Measurements from ENCODE around the gene CDC42BPG. TPM values are rescaled to one million over a fixed set of nuclear protein-coding genes. Genes with fewer than 3 reads are reported as not detected.

CDC42BPG gene
- total RNA-seq, 1 experiment from 2014 or later, result 30.1 TPM

DNA sequence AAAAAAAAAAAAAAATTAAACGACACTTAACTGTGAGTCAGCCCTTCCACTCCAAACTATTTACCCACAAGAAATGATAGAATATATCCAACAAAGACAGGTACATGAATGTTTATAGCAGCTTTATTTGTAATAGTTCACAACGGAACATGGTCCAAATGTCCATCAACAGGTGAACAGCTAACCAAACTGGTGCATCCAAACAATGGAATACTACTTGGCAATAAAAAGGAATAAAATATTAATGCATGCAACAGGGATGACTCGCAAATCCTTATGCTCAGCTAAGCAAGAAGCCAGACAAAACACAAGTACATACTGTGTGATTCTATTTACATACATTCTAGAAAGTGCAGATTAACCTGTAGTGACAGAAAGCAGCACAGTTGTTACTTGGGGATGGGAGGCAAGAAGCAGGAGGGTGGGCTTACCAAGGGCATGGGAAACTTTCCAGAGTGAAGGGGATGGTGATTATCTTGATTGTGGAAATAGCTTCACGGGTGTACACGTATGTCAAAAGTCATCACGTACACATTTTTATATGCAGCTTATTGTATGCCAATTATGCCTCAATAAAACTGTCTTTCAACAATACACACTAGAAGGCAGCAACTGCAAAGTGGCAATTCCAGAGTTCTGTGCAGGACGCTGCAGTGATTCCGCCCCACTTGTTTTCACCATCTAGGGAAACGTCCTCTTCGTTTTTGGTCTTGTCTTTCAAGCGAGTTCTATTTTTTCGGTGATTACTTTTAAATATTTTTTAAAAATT lies 59.5 kb downstream of the CDC42BPG start:
- H3K4me3 ChIP-seq (replicated peaks in 1 of 2; ENCODE audit: low read depth in 1 of 2, low read length in 2 of 2), result no peak overlapping the region
- H3K27ac ChIP-seq (ENCODE audit: low read depth, low read length), result no peak overlapping the region
- H3K9me3 ChIP-seq (ENCODE audit: control insufficient read depth in 1 of 2, insufficient read depth in 1 of 2, low read depth in 1 of 2, low read length in 2 of 2), result no peaks in the 10 kb centered on the region
- H3K36me3 ChIP-seq (ENCODE audit: control insufficient read depth in 1 of 2, insufficient read depth in 2 of 2, low read length in 2 of 2), result no peaks in the 10 kb centered on the region
- intact Hi-C loops (cut with micrococcal nuclease), result loop anchor here (5.0 kb wide), 3 partner anchors 57 to 332 kb away; partner anchors contain the start of genes CDC42BPG and ZNHIT2
- ChIA-PET CTCF (no interaction called here), RAD21 (ENCODE audit: low non-redundant PET in 1 of 2, low total read pairs in 2 of 2, uncharacterized antibody in 2 of 2, unreplicated experiment in 2 of 2) (no interaction called here), POLR2A (interaction anchor here (1.3 kb wide), 1 partner anchor 52 kb away, joined by 3 read pairs; no protein-coding TSS in a partner anchor)
- no peak for ATAC-seq
- no peaks in the 10 kb centered on the region for H3K79me2 ChIP-seq (ENCODE audit: insufficient read depth, low read length)
- TF ChIP-seq RAD21 (IDR thresholded peaks at IDR 0.05; ENCODE audit: low read depth) (no peak), CEBPB (IDR thresholded peaks at IDR 0.05; ENCODE audit: low read depth) (no peak), CBX3 (IDR thresholded peaks at IDR 0.05; ENCODE audit: low read depth) (no peak), SIN3A (IDR thresholded peaks at IDR 0.05; ENCODE audit: low read depth) (no peak), YY1 (IDR thresholded peaks at IDR 0.05; ENCODE audit: extremely low read depth, insufficient replicate concordance, low read depth, low read length) (no peak), JUND (IDR thresholded peaks at IDR 0.05) (no peak), POLR2A (IDR thresholded peaks at IDR 0.05; ENCODE audit: borderline replicate concordance, extremely low read depth, insufficient read depth, insufficient read length) (no peak), SP1 (IDR thresholded peaks at IDR 0.05; ENCODE audit: low read depth) (no peak), ZFX (IDR thresholded peaks at IDR 0.05) (no peak), TCF7L2 (IDR thresholded peaks at IDR 0.05; ENCODE audit: borderline replicate concordance, extremely low read depth, insufficient read depth, insufficient read length) (no peak), ELF1 (IDR thresholded peaks at IDR 0.05; ENCODE audit: borderline replicate concordance, low read depth) (no peak), FOSL1 (IDR thresholded peaks at IDR 0.05; ENCODE audit: low read depth) (no peak), ZNF274 (IDR thresholded peaks at IDR 0.05; ENCODE audit: low read depth, low read length) (no peak), EZH2 (IDR thresholded peaks at IDR 0.05) (no peak)
- TF ChIP-seq, protein P1, sequence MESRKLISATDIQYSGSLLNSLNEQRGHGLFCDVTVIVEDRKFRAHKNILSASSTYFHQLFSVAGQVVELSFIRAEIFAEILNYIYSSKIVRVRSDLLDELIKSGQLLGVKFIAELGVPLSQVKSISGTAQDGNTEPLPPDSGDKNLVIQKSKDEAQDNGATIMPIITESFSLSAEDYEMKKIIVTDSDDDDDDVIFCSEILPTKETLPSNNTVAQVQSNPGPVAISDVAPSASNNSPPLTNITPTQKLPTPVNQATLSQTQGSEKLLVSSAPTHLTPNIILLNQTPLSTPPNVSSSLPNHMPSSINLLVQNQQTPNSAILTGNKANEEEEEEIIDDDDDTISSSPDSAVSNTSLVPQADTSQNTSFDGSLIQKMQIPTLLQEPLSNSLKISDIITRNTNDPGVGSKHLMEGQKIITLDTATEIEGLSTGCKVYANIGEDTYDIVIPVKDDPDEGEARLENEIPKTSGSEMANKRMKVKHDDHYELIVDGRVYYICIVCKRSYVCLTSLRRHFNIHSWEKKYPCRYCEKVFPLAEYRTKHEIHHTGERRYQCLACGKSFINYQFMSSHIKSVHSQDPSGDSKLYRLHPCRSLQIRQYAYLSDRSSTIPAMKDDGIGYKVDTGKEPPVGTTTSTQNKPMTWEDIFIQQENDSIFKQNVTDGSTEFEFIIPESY (IDR thresholded peaks at IDR 0.05; ENCODE audit: extremely low read depth, insufficient replicate concordance, low read length), result no peak
- TF ChIP-seq, protein P2, sequence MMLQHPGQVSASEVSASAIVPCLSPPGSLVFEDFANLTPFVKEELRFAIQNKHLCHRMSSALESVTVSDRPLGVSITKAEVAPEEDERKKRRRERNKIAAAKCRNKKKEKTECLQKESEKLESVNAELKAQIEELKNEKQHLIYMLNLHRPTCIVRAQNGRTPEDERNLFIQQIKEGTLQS (IDR thresholded peaks at IDR 0.05), result no peak
- TF ChIP-seq, protein P3, sequence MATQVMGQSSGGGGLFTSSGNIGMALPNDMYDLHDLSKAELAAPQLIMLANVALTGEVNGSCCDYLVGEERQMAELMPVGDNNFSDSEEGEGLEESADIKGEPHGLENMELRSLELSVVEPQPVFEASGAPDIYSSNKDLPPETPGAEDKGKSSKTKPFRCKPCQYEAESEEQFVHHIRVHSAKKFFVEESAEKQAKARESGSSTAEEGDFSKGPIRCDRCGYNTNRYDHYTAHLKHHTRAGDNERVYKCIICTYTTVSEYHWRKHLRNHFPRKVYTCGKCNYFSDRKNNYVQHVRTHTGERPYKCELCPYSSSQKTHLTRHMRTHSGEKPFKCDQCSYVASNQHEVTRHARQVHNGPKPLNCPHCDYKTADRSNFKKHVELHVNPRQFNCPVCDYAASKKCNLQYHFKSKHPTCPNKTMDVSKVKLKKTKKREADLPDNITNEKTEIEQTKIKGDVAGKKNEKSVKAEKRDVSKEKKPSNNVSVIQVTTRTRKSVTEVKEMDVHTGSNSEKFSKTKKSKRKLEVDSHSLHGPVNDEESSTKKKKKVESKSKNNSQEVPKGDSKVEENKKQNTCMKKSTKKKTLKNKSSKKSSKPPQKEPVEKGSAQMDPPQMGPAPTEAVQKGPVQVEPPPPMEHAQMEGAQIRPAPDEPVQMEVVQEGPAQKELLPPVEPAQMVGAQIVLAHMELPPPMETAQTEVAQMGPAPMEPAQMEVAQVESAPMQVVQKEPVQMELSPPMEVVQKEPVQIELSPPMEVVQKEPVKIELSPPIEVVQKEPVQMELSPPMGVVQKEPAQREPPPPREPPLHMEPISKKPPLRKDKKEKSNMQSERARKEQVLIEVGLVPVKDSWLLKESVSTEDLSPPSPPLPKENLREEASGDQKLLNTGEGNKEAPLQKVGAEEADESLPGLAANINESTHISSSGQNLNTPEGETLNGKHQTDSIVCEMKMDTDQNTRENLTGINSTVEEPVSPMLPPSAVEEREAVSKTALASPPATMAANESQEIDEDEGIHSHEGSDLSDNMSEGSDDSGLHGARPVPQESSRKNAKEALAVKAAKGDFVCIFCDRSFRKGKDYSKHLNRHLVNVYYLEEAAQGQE (IDR thresholded peaks at IDR 0.05; ENCODE audit: low read depth), result no peak
- TF ChIP-seq, protein P4, sequence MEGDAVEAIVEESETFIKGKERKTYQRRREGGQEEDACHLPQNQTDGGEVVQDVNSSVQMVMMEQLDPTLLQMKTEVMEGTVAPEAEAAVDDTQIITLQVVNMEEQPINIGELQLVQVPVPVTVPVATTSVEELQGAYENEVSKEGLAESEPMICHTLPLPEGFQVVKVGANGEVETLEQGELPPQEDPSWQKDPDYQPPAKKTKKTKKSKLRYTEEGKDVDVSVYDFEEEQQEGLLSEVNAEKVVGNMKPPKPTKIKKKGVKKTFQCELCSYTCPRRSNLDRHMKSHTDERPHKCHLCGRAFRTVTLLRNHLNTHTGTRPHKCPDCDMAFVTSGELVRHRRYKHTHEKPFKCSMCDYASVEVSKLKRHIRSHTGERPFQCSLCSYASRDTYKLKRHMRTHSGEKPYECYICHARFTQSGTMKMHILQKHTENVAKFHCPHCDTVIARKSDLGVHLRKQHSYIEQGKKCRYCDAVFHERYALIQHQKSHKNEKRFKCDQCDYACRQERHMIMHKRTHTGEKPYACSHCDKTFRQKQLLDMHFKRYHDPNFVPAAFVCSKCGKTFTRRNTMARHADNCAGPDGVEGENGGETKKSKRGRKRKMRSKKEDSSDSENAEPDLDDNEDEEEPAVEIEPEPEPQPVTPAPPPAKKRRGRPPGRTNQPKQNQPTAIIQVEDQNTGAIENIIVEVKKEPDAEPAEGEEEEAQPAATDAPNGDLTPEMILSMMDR (IDR thresholded peaks at IDR 0.05 in 2 of 3, conservative IDR thresholded peaks at IDR 0.05 in 1 of 3; ENCODE audit: borderline replicate concordance in 1 of 3, insufficient read depth in 1 of 3, low read depth in 2 of 3, low read length in 2 of 3), result no peak
- TF ChIP-seq, protein P5, sequence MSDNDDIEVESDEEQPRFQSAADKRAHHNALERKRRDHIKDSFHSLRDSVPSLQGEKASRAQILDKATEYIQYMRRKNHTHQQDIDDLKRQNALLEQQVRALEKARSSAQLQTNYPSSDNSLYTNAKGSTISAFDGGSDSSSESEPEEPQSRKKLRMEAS (IDR thresholded peaks at IDR 0.05), result no peak
- H3K9ac ChIP-seq (ENCODE audit: low read length), result no peak overlapping the region
- no peak overlapping the region for H2AFZ ChIP-seq (ENCODE audit: low read depth, low read length, poor library complexity, severe bottlenecking)
- DNase-seq (ENCODE audit: low read depth, low spot score), result no peak
- H4K20me1 ChIP-seq (ENCODE audit: insufficient read depth), result no peaks in the 10 kb centered on the region
- H3K27me3 ChIP-seq (ENCODE audit: insufficient read depth, low read length), result no peaks in the 10 kb centered on the region
- H3K4me2 ChIP-seq (ENCODE audit: low read length), result no peak overlapping the region
- no peaks in the 10 kb centered on the region for H3K9me2 ChIP-seq (ENCODE audit: insufficient read depth)
- BruUV-seq (replicated peaks), result no TSS peak
- H3K4me1 ChIP-seq (ENCODE audit: control insufficient read depth in 1 of 2, insufficient read depth in 2 of 2, low read length in 2 of 2), result peaks cover 5 to 15% of the 10 kb centered on the region in 2 experiments; a peak in 3 of 4 replicates
